Thyroid gland (tissue), 4 donors: ENCODE data around the gene NTN5. TPM values are rescaled to one million over a fixed set of nuclear protein-coding genes. Genes with fewer than 3 reads are reported as not detected.
A peak's percentile ranks its signal among the peaks of the same experiment; 100 is the strongest.
"Not testable (repeated sequence)": the region's sequence is repeated elsewhere in the genome, so short reads cannot be mapped to it uniquely, and the experiment has no call there.

ENCODE experiments used
- DNase-seq, 2 donors: peaks; one replicate each; pipeline ENCODE4 v3.0.0-alpha.2; 2019
- H3K27ac ChIP-seq, 3 donors: fragments of 200-600 bp; sonication (generic); 1 replicate in 2 of 3; 2 replicates in 1 of 3; pipeline ENCODE4 v1.5.1; 2016 to 2019; ENCODE audit warnings: mild to moderate bottlenecking in 1 of 3, moderate library complexity in 1 of 3
- H3K27me3 ChIP-seq: fragments of 200-600 bp; sonication (generic); one replicate; pipeline ENCODE4 v1.5.1; 2019
- H3K36me3 ChIP-seq, 2 donors: fragments of 200-600 bp; sonication (generic); one replicate each; pipeline ENCODE4 v1.5.1; 2016 to 2019
- H3K4me1 ChIP-seq, 2 donors: fragments of 200-600 bp; sonication (generic); one replicate each; pipeline ENCODE4 v1.5.1; 2017 to 2019
- H3K4me3 ChIP-seq, 3 donors: fragments of 200-600 bp; sonication (generic); replicated peaks in 1 of 3; 1 replicate in 2 of 3; 2 replicates in 1 of 3; pipeline ENCODE4 v1.5.1; 2016; ENCODE audit warnings: mild to moderate bottlenecking in 1 of 3
- H3K9me3 ChIP-seq: fragments of 200-600 bp; sonication (generic); one replicate; pipeline ENCODE4 v1.5.1; 2017
- POLR2A ChIP-seq, 2 donors: fragments of 450-650 bp; IDR thresholded peaks; one replicate each; pipeline ENCODE4 v1.6.1; 2017; ENCODE audit warnings: antibody characterized with exemption in 2 of 2, mild to moderate bottlenecking in 2 of 2, moderate library complexity in 1 of 2
- WGBS, 2 donors: methylation state at CpG; one replicate each; pipeline ENCODE4 v1.1.5; 2017; 5-methylcytosine and 5-hydroxymethylcytosine counted together
- intact Hi-C: fragments of 100-400 bp; cut with DNase I; formaldehyde crosslinking; loops from one replicate; pipeline ENCODE4 v1.15.1; 2023
- total RNA-seq, 4 donors: library from RNA; depleted of rRNA; stranded (reverse); fragments of >200 nt; gene quantifications; one replicate each; pipeline ENCODE4 v1.2.3, GENCODE V29; 2016
- TF ChIP-seq, protein P1 (sequence below), 6 experiments: fragments of 200-600 bp in 3 of 6; fragments of 450-650 bp in 3 of 6; sonication (generic) in 3 of 6; IDR thresholded peaks; one replicate each; pipeline ENCODE4 v1.5.1; 2016 to 2019; ENCODE audit warnings: antibody characterized with exemption in 6 of 6, mild to moderate bottlenecking in 2 of 6, inconsistent platforms in 1 of 6, moderate library complexity in 1 of 6

Gene NTN5
- total RNA-seq, 4 donors from 2014 or later: 0.45 to 1.2 (median 0.78) TPM; not detected in 1

DNA sequence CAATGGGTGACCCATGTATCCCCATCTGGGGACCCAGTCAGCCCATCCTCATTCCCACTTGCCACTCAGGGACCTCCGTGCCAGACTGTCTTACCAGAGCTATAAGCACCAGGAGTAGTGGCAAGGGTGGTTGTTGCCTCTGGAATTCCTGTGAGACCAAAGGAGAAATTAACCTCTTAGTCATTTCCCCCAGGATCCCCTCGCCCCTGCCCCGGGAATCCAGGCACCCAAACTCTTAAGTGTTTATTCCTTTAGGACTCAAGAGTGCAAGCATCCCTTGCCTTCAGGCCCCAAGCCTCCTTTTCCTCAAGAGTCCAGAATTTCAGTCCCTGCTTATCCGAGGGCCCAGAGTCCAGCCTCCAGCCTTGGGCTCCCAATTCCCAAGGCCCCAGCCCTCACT lies 9.2 kb downstream of the NTN5 start:
- Histone ChIP-seq H3K4me3 (no peak overlapping the region), H3K27ac (no peak overlapping the region), H3K4me1 (peaks cover 0 to 3% of the 10 kb centered on the region in 2 donors), H3K27me3 (no peaks in the 10 kb centered on the region), H3K9me3 (no peaks in the 10 kb centered on the region), H3K36me3 (no peaks in the 10 kb centered on the region)
- no peak for DNase-seq
- TF ChIP-seq POLR2A (IDR thresholded peaks at IDR 0.05): no peak
- TF ChIP-seq, protein P1, sequence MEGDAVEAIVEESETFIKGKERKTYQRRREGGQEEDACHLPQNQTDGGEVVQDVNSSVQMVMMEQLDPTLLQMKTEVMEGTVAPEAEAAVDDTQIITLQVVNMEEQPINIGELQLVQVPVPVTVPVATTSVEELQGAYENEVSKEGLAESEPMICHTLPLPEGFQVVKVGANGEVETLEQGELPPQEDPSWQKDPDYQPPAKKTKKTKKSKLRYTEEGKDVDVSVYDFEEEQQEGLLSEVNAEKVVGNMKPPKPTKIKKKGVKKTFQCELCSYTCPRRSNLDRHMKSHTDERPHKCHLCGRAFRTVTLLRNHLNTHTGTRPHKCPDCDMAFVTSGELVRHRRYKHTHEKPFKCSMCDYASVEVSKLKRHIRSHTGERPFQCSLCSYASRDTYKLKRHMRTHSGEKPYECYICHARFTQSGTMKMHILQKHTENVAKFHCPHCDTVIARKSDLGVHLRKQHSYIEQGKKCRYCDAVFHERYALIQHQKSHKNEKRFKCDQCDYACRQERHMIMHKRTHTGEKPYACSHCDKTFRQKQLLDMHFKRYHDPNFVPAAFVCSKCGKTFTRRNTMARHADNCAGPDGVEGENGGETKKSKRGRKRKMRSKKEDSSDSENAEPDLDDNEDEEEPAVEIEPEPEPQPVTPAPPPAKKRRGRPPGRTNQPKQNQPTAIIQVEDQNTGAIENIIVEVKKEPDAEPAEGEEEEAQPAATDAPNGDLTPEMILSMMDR (IDR thresholded peaks at IDR 0.05): no peak
- WGBS, 2 donors: 96 to 100% methylated on average over 4 of the region's 4 CpGs
- intact Hi-C loops: no loop called here

DNA sequence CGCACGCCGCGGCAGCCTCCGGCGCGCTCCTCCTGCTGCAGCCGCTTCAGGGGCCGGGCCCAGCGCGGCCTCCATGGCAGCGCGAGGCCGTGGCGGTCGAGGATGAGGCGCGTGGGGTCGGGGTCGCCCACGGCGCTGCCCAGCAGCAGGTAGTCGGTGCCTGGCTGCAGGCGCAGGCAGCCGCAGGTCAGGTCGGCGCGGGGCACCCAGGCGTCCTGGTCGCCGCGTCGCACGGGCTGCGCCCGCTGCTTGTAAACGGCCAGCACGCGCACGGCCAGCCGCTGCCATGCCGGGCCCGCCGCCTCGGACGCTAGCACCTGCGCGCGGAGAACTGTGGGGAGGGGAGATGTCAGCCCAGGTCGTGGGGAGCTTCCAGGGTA lies 11.1 kb downstream of the NTN5 start:
- DNase-seq: no peak
- no peak overlapping the region for H3K4me3 ChIP-seq
- H3K36me3 ChIP-seq: no peaks in the 10 kb centered on the region
- no peak overlapping the region for H3K27ac ChIP-seq
- TF ChIP-seq, protein P1 (IDR thresholded peaks at IDR 0.05): no peak
- no peak for TF ChIP-seq POLR2A (IDR thresholded peaks at IDR 0.05)
- intact Hi-C loops: no loop called here
- H3K4me1 ChIP-seq: peaks cover 0 to 3% of the 10 kb centered on the region in 2 donors
- H3K27me3 ChIP-seq: no peaks in the 10 kb centered on the region
- WGBS, 2 donors: 90 to 98% methylated on average over 18 to 42 of the region's 50 CpGs
- no peaks in the 10 kb centered on the region for H3K9me3 ChIP-seq

DNA sequence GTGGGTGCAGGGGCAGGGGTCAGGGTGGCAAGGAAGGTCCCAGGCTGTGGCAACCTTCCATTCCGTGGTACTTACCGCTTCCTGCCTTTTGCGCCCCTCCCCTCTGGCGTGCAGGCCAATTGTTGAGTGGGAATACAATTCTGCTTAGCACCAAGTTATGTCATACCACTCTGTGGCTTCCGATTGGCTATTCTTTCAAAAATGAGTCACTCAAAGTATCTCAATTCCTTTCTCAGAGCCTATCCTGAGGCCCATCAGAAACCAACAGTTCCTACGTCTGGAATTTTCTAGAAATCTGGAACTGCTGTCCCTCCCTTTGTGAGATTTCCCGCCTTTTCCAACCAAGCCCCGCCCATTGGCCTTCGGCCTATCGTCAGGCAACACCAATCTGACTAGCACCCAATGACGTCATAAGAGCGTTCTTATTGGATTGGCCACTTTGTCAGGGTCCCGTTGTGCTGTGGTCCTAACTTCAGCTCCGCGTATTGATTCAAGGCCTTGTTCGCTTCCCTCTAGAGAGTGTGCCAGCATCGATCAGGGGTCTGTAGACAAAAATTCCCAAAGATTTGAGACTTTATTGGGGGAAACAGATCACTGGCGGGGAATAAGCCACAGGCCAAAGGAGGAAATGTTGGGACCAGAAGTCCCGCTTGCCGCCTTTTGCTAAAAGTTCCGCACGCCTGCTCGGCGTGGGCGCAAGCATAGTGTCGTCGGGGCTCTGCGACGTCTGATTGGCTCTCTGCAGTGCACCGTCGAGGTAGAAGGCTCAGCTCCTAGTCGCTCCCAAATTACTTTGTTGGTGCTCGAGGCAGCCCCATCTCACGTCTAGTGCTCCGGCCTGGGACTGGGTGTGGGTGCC lies 11.7 kb downstream of the NTN5 start:
- Histone ChIP-seq H3K9me3 (no peaks in the 10 kb centered on the region), H3K27me3 (no peaks in the 10 kb centered on the region), H3K36me3 (no peaks in the 10 kb centered on the region), H3K4me1 (peaks cover 0 to 3% of the 10 kb centered on the region in 2 donors), H3K4me3 (no peak overlapping the region), H3K27ac (peak overlapping the region in 1 of 3 donors; percentile 41)
- WGBS, 2 donors: 68 to 74% methylated on average over 31 to 35 of the region's 35 CpGs
- DNase-seq: peak; percentile 72 to 75
- TF ChIP-seq, protein P1 (IDR thresholded peaks at IDR 0.05): no peak
- no peak for TF ChIP-seq POLR2A (IDR thresholded peaks at IDR 0.05)
- intact Hi-C loops: no loop called here

DNA sequence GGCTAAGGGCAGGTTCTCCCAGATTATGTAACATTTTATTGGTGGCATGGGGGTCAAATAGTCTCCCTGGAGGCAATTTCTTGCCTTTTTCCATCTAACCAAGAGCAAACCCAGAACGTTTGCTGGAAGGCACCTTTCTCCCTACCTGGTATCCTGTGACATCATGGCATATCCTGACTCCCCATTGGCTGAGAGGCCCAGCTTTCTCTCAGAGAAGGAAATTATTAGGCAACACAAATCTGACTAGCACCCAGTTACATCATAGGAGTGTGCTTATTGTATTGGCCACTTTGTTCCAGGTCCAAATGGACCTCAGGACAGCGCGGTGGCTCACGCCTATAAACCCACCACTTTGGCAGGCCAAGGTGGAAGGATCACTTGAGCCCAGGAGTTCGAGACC lies 13.0 kb downstream of the NTN5 start:
- intact Hi-C loops: no loop called here
- Histone ChIP-seq H3K27ac (no peak overlapping the region), H3K4me3 (no peak overlapping the region), H3K27me3 (no peaks in the 10 kb centered on the region), H3K36me3 (no peaks in the 10 kb centered on the region), H3K4me1 (peaks cover 0 to 3% of the 10 kb centered on the region in 2 donors), H3K9me3 (no peaks in the 10 kb centered on the region)
- WGBS, 2 donors: 82 to 84% methylated on average over 5 of the region's 5 CpGs
- no peak for TF ChIP-seq POLR2A (IDR thresholded peaks at IDR 0.05)
- TF ChIP-seq, protein P1 (IDR thresholded peaks at IDR 0.05): no peak
- no peak for DNase-seq

DNA sequence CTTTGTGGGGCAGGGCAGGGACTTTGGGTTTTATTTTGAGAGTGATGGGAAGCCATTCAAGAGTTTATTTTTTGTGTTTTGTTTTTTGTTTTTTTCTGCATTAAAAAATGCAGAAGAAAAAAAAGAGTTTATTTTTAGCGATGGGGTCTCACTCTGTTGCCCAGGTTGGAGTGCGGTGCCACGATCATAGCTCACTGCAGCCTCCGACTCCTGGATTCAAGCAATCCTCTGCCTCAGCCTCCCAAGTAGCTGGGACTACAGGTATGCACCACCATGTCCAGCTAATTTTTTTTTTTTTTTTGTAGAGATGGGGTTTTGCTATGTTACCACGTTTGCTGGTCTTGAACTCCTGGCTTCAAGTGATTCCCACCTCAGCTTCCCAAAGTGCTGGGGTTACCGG lies 14.3 kb downstream of the NTN5 start:
- Histone ChIP-seq H3K4me1 (peaks cover 0 to 3% of the 10 kb centered on the region in 2 donors), H3K9me3 (no peaks in the 10 kb centered on the region), H3K36me3 (no peaks in the 10 kb centered on the region), H3K27me3 (no peaks in the 10 kb centered on the region), H3K27ac (no peak overlapping the region), H3K4me3 (no peak overlapping the region)
- TF ChIP-seq, protein P1 (IDR thresholded peaks at IDR 0.05): no peak
- no peak for TF ChIP-seq POLR2A (IDR thresholded peaks at IDR 0.05)
- intact Hi-C loops: no loop called here
- 87 to 97% methylated on average over 6 of the region's 6 CpGs for WGBS, 2 donors
- DNase-seq: no peak

DNA sequence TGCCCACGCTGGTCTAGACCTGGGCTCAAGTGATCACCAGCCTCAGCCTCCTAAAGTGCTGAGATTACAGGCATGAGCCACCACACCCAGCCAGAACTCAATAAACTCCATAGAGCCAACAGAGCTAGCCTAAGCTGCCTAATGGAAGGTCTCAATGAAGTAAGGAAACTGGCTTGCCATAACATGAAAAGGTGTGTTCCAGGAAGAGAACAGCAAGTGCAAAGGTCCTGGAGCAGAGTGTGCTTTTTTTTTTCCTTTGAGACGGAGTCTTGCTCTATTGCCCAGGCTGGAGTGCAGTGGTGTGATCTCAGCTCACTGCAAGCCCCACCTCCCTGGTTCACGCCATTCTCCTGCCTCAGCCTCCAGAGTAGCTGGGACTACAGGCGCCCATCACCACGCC lies 15.0 kb downstream of the NTN5 start:
- H3K9me3 ChIP-seq, H3K4me1 ChIP-seq, DNase-seq, H3K27ac ChIP-seq, H3K36me3 ChIP-seq, H3K4me3 ChIP-seq, intact Hi-C loops, H3K27me3 ChIP-seq: not testable (repeated sequence)
- 90 to 96% methylated on average over 5 of the region's 5 CpGs for WGBS, 2 donors
